GM21526 (cell line): ENCODE data around the gene OR8G1.
"Not testable (repeated sequence)": the region's sequence is repeated elsewhere in the genome, so short reads cannot be mapped to it uniquely, and the experiment has no call there.

Experiments
- ATAC-seq: cut with Tn5 transposase; IDR thresholded peaks from one replicate; pipeline ENCODE4 v1.9.1; 2021; ENCODE audit warnings: moderate library complexity; ENCODE audit not compliant: unreplicated experiment, low FRiP score

Gene OR8G1

DNA sequence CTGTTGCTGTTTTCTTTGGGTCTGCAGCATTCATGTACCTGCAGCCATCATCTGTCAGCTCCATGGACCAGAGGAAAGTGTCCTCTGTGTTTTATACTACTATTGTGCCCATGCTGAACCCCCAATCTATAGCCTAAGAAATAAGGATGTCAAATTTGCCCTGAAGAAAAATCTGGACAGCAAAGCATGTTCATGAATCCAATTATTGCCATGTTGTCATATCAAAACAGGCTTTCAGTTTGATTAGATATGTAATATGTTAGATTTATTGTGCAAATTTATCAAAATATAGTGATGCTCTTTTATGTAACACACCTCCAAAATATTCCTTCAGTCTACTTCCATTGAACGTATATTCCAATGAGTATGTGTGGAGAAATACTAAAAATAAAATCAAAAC, 15.4 kb upstream of the OR8G1 start:
- no peak for ATAC-seq

DNA sequence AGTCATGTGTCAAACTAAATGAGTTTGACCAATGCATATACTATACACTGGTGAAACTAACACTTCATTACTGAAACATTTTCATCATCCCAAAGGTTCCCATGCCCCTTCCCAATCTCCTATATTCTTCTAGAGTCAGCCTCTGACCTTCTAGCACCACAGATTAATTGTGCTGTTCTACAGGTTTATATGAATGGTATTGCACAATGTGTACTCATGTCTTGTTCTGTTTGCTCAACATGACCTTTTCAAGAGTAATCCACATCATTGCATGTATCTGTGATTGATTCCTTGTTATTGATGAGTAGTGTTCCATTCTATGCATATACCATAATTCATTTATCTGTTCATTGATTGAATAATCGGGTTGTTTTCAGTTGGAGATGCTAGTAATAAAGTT, 7.5 kb upstream of the OR8G1 start:
- ATAC-seq: no peak

DNA sequence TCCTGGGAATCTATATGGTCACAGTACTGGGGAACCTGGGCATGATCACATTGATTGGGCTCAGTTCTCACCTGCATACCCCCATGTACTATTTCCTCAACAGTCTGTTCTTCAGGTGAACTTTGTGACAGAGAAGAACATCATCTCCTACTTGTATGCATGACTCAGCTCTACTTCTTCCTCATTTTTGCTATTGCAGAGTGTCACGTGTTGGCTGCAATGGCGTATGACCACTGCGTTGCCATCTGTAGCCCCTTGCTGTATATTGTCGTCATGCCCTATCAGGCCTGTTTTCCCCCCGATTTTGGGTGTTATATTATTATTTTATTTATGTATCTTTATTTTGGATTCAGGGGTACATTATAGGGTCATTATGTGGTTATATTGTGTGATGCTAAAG, 2.4 kb upstream of the OR8G1 start:
- ATAC-seq: no peak

DNA sequence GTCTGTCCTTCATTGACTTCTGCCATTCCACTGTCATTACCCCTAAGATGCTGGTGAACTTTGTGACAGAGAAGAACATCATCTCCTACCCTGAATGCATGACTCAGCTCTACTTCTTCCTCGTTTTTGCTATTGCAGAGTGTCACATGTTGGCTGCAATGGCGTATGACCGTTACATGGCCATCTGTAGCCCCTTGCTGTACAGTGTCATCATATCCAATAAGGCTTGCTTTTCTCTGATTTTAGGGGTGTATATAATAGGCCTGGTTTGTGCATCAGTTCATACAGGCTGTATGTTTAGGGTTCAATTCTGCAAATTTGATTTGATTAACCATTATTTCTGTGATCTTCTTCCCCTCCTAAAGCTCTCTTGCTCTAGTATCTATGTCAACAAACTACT, 9.0 kb downstream of the OR8G1 start:
- not testable (repeated sequence) for ATAC-seq

DNA sequence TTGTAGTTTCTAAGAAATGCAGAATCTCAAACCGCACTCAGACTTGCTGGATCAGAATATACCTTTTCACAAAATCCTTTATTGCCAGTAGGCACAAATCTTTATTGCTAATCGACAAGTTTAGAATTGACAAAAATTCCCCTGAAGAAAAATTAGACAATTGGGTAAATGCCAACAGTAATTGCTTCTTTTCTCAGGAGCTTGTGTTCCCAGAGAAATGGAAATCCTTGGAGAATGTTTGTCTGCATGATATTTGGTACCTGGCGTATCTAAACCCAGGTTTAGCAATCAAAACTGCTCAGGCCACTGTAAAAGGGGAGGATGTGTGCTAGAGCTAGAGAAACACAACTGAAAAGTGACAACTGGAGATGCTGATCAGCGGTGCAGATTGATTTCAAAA, 15.2 kb downstream of the OR8G1 start, which contains the start of gene OR8G5:
TSS of gene OR8G5 (plus strand) at position 301 of the 400 bp plus-strand sequence. CDS start 8,556 bp downstream, outside the sequence.
- no peak for ATAC-seq

DNA sequence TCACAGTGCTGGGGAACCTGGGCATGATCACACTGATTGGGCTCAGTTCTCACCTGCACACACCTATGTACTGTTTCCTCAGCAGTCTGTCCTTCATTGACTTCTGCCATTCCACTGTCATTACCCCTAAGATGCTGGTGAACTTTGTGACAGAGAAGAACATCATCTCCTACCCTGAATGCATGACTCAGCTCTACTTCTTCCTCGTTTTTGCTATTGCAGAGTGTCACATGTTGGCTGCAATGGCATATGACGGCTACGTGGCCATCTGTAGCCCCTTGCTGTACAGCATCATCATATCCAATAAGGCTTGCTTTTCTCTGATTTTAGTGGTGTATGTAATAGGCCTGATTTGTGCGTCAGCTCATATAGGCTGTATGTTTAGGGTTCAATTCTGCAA, 24.1 kb downstream of the OR8G1 start:
- ATAC-seq: not testable (repeated sequence)

DNA sequence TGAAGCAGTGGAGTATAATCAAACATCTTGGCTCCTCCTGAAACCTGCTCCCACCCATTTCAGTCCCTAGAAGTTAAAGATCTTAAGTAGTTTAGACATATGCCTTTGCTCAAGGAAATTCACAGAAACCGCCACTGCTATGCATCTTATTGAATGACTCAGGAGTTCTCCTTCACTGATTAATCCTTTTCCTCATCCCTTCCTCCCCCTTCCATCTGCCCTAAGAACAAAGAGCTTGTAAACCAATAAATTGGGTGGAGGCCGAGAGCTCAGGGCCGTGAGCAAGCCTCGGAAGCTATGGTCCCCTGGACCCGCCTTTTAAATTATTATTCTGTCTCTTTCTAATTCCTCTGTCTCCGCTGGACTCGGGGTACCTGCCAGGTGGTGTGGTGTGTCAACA, 30.0 kb downstream of the OR8G1 start:
- not testable (repeated sequence) for ATAC-seq

DNA sequence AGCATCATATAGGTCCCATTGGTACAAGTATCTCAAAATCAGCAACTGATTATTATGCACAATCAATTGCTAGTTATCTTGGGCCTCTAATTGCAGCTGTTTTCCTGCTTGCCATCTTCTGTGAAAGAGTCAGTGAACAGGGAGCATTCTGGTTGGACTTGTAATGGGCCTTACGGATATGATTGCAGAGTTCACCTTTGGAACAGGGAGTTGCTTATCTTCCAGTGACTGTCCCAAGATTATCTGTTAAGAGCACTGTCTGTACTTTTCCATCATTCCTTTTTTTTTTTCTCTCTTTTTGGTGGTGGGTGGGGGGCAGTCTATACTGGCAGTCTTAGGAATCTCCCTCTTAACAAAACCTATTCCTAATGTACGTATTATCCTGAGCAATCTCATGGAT, 33.1 kb downstream of the OR8G1 start:
- ATAC-seq: no peak

DNA sequence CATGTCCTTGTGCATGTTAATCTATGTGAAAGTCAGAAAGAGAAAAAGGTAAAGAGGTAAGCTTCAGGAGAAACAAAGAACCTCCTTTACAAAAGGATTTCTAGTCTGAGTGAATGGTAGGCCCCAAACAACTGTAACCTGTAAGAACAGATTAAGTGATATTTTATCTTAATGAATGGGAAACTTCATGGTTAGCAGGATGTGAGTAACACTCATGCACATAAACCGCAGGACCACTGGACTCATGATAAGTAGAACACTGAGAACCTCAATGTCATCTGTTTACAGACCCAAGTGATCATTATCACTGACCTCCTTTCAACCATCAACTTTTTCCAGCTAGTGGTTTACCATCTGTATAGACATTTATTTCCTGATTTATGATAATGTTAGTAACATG, 35.2 kb downstream of the OR8G1 start:
- no peak for ATAC-seq

DNA sequence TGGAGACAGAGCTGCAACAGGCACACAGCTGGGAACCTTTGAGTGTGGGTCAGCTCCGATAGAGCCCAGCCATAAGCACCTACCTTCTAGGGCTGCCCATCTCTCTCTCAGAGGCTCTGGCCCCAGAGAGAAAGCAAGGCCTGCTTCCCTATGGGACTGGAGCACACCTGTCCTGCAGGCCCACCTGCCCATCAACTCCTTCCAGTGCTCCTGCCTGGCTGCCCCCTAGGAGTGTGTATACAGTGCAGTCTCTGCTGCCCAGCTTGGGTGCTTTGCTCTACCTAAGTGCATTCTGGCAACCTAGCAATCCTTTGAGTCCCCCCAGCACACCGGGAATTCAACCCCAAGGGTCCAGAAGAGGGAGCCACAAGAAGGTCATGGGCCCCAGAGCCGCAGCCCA, 36.3 kb downstream of the OR8G1 start:
- ATAC-seq: no peak

DNA sequence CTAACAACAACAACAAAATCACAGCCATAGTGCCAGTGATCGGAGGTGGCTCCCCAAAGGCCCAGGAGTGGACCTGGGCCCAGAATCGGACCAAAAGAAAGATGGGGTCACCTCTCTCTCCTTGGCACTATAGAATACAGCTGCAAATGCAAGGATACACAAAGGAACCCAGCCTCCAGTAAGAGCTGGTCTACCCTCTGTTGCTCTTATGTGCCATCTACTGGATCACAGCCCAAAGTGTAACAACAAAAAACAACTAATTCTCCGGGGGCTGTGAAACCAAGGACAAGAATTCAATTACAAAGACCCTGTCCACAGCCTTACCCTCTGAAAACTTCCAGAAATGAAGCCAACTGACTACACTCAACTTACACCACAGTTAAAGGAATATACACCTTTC, 36.9 kb downstream of the OR8G1 start:
- no peak for ATAC-seq

DNA sequence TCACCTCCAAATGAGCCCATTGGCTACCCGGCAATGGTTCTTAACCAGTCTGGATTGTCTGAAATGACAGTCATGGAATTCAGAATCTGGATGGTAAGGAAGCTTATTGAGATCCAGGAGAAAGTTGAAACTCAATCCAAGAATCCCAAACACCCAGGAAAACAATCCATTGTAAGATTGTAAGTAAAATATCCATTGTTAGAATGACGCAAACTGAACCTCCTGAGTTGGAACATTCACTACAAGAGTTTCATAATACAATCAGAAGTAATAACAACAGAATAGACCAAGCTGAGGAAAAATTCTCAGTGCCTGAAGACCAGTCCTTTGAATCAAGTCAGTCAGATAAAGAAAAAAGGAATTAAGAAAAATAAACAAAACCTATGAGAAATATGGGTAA, 37.4 kb downstream of the OR8G1 start:
- ATAC-seq: no peak

DNA sequence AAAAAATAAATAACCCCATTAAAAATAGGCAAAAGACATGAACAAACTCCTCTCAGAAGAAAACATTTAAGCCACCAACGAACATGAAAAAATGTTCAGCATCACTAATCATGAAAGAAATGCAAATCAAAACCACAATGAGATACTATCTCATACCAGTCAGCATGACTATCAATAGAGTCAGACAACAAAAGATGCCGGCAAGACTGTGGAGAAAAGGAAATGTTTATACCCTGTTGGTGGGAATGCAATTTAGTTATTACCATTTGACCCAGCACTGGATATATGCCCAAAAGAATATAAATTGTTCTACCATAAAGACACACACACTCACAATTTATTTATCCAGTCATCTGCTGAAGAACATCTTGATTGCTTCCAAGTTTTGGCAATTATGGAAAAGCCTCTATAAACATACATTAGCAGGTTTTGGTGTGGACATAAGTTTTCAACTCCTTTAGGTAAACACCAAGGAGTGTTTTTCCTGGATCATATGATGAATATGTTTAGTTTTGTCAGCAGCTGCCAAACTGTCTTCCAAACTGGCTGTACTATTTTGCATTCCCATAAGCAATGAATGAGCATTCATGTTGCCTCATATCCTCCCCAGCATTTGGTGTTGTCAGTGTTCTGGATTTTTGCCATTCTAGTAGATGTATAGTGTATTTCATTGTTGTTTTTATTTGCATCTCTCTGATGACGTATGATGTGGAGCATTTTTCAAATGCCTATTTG, 44.9 kb downstream of the OR8G1 start:
- ATAC-seq: no peak

DNA sequence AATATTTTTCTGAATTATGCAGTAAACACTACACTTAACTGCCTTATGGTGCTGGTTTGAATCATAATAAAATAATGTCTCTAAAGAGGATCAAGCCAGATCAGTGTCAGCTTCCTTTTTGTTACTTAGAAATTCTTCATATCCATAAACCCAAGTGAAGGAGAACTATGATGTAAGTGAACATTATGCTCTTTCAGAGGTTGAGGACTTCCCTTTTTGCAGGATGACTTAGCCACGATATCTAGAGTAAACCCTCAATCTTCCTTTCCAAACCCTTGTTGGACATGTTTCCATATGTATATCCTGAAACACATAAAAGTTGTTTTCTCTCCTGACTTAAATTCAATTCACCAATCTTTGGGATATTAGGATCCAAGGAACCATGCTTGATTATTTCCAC, 53.8 kb downstream of the OR8G1 start:
- no peak for ATAC-seq

DNA sequence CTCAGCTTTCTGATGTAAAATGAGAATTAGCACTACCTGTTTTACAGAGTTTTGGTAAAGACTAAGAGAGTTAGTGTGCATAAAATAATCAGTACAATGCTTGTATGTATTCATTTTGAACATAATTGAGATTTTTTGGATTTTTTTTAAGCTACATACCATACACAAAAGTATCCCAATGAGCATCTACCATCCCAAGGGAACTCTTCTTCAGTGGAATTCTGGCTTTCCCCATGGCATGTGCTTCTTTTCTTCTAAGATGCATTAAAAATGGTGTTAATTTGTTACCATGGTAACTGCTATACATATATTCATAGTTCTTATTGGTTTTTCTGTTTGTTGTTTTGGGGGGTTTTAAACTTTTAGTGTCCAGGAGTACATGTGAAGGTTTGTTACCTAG, 55.1 kb downstream of the OR8G1 start:
- no peak for ATAC-seq

DNA sequence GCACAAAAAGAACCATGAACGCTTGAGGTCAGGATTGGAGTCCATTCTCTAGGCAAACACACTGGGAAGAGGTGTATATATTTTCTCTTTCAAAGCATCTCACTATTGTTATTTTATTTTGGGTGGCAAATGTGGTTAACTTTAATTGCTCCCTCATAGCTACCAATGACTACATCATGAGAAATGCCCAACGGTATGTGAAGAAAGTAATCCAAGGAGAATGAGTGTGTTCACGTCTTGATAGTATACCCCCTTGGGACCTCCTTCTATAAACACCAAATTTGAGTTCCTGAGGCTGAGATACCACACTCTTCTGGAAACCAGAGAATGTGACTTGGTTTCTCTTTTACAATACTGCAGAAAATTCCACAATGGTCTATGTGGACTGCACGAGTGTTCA, 57.0 kb downstream of the OR8G1 start:
- no peak for ATAC-seq

DNA sequence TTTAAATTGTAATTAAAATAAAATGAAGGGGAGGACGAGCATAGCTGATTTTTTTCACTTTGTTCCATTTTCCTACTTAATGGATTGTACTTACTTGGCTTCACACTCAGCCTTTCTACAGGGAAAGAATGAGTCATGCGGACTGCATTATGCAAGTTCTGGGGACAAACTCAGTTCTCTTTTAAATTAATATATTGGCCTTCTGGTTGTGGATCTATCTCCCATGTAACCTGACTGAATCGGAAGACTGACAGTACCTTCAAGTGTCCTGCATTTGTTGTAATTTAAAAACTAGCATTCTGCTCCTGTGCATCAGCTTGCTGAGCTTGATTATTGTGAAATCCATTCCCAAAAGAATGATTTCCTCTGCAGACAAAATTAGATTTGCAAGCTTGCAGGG, 60.7 kb downstream of the OR8G1 start:
- ATAC-seq: no peak

DNA sequence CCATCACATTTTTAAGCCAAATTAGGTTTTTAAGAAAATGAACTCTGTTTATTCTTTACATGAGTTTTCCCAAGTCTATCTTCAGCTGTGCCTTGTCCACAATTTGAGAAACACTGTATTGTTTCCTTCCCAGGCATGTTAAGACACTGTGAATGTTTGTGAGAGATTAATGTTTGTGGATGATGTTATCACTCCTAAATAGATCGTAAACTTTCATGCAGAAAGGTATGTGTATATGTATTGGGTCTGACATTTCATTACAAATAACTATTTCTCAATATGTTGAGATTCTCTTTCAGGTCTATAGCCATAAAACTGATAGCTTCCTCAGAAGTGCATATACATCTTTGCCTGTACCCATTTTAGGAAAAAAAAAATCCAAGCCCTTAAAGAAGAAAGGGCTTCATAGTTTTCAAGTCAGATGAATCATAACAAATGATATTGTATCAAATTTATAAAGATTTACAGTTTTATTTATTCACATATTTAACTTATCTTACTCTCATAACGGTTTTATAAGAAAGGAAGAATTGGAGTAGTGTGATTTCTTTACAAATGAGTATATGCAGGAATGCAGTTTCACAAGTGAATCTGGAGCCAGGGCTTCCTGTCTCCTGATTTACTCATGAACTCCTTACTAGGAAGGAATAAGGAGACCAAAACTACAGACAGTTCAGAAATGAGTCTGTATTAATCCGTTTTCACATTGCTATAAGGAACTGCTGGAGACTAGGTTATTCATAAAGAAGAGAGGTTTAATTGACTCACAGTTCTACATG, 61.6 kb downstream of the OR8G1 start:
- ATAC-seq: no peak
